Right ventricle myocardium superior (tissue), 1 donor: ENCODE measurements around the gene CPS1. TPM values are rescaled to one million over a fixed set of nuclear protein-coding genes. Genes with fewer than 3 reads are reported as not detected.

ENCODE experiments used
- ATAC-seq: fragments of 200-7000 bp; cut with Tn5 transposase; one replicate; pipeline ENCODE4 v1.9.1; 2020; ENCODE audit warnings: mild to moderate bottlenecking; ENCODE audit not compliant: poor library complexity
- DNase-seq: peaks from one replicate; pipeline ENCODE4 v3.0.0-alpha.2; 2020
- intact Hi-C: fragments of 100-400 bp; cut with DNase I; formaldehyde crosslinking; loops from one replicate; pipeline ENCODE4 v1.11.2; 2022
- long read RNA-seq: library from polyadenylated mRNA; unstranded; transcript quantifications from one replicate; pipeline ENCODE4 v2.0.0, GENCODE V29; 2021
- total RNA-seq: library from RNA; stranded (reverse); fragmentation: NEBNext Ultra II Directional; extraction: Animal tissue kit (Norgen Biotek cat#: 25700); gene quantifications from one replicate; pipeline ENCODE4 v1.2.1, GENCODE V29; 2021
- donor health status: DM: no; HTN: yes; CAD: no; lungs with severe emphysema.

Gene CPS1
- 3.0 TPM for total RNA-seq
- long read RNA-seq, partial matches to known transcripts: 2 of 2 reads
- long read RNA-seq, other reads (novel, unspliced or antisense): 0 of 2 reads

GRCh38 chr2:210556329-210556980, at the start of gene CPS1:
CPS1 (plus strand) TSS chr2:210556599; CDS start chr2:210556734, 135 bp downstream.
- intact Hi-C loops: no loop called here
- ATAC-seq: no peak
- no peak for DNase-seq

- no peak for DNase-seq
- intact Hi-C loops: no loop called here
- ATAC-seq: no peak
These were observed 40.5 kb upstream of the CPS1 start for GRCh38 chr2:210515911-210516310.

GRCh38 chr2:210517264-210517663, 39.1 kb upstream of the CPS1 start:
- intact Hi-C loops: no loop called here
- ATAC-seq (no peak), DNase-seq (no peak)

- intact Hi-C loops: no loop called here
- ATAC-seq (no peak), DNase-seq (no peak)
These were observed 36.8 kb upstream of the CPS1 start for GRCh38 chr2:210519594-210519993.

GRCh38 chr2:210522399-210522798, 34.0 kb upstream of the CPS1 start:
- ATAC-seq (no peak), DNase-seq (no peak)
- intact Hi-C loops: no loop called here

GRCh38 chr2:210523650-210524289, 32.6 kb upstream of the CPS1 start:
- intact Hi-C loops: no loop called here
- DNase-seq: no peak
- ATAC-seq: no peak

- intact Hi-C loops: no loop called here
- no peak for DNase-seq
- no peak for ATAC-seq
These were observed 31.9 kb upstream of the CPS1 start for GRCh38 chr2:210524533-210524932.

- DNase-seq: no peak
- intact Hi-C loops: no loop called here
- ATAC-seq: no peak
These were observed 29.1 kb upstream of the CPS1 start for GRCh38 chr2:210527286-210527685.

GRCh38 chr2:210528716-210529115, 27.7 kb upstream of the CPS1 start:
- DNase-seq (no peak), ATAC-seq (no peak)
- intact Hi-C loops: no loop called here

GRCh38 chr2:210531050-210531449, 25.3 kb upstream of the CPS1 start:
- no peak for ATAC-seq
- intact Hi-C loops: no loop called here
- no peak for DNase-seq

GRCh38 chr2:210531482-210531881, 24.9 kb upstream of the CPS1 start:
- no peak for DNase-seq
- no peak for ATAC-seq
- intact Hi-C loops: no loop called here

- DNase-seq: no peak
- no peak for ATAC-seq
- intact Hi-C loops: no loop called here
These were observed 23.0 kb upstream of the CPS1 start for GRCh38 chr2:210533389-210533788.

- DNase-seq: no peak
These were observed 21.5 kb upstream of the CPS1 start for GRCh38 chr2:210534879-210535278.

GRCh38 chr2:210536973-210537650, 19.3 kb upstream of the CPS1 start:
- ATAC-seq (no peak), DNase-seq (no peak)
- intact Hi-C loops: no loop called here

More at GRCh38 chr2:210534879-210535278, 21.5 kb upstream of the CPS1 start:
- intact Hi-C loops: no loop called here
- no peak for ATAC-seq

GRCh38 chr2:210539035-210539434, 17.4 kb upstream of the CPS1 start:
- intact Hi-C loops: no loop called here
- DNase-seq: no peak
- ATAC-seq: no peak

GRCh38 chr2:210539578-210540416, 16.6 kb upstream of the CPS1 start:
- no peak for ATAC-seq
- intact Hi-C loops: no loop called here
- DNase-seq: no peak

GRCh38 chr2:210540471-210540870, 15.9 kb upstream of the CPS1 start:
- no peak for DNase-seq
- intact Hi-C loops: no loop called here
- ATAC-seq: no peak

- DNase-seq (no peak), ATAC-seq (no peak)
- intact Hi-C loops: no loop called here
These were observed 15.5 kb upstream of the CPS1 start for GRCh38 chr2:210540900-210541289.

GRCh38 chr2:210541290-210541902, 15.0 kb upstream of the CPS1 start:
- DNase-seq (no peak), ATAC-seq (no peak)
- intact Hi-C loops: no loop called here
